ENCODE results near the gene CSTF1. TPM values are rescaled to one million over a fixed set of nuclear protein-coding genes. Genes with fewer than 3 reads are reported as not detected.

The CSTF1 gene
- total and polyA plus RNA-seq, 2 of the 8 experiments (the other 6 are each of a cell fraction or from before 2014, with no cell fraction given) = 59.4 to 83.5 TPM

GRCh38 chr20:56362833-56363413, 29.5 kb upstream of the CSTF1 start:
- Histone ChIP-seq H3K36me3 (ENCODE audit: control insufficient read depth in 2 of 4, insufficient read depth in 4 of 4, low read length in 3 of 4) (no peaks in the 10 kb centered on the region), H4K5ac (ENCODE audit: insufficient read length, low read depth, low read length) (no peak overlapping the region), H2BK20ac (ENCODE audit: low read length) (no peak overlapping the region), H3K4ac (replicated peaks; ENCODE audit: insufficient read length, low read depth, low read length) (no peak overlapping the region), H3K9ac (replicated peaks in 1 of 4; ENCODE audit: extremely low read depth in 1 of 4, low read depth in 3 of 4, low read length in 3 of 4) (no peak overlapping the region), H3K27me3 (replicated peaks in 1 of 4; ENCODE audit: control insufficient read depth in 3 of 4, extremely low read depth in 1 of 4, insufficient read depth in 3 of 4, low read length in 3 of 4) (peaks cover 0 to 11% (median 8%) of the 10 kb centered on the region in 4 experiments; a peak in 4 of 7 replicates), H3K4me1 (replicated peaks in 1 of 4; ENCODE audit: control insufficient read depth in 3 of 4, insufficient read depth in 4 of 4, low read length in 3 of 4) (peaks cover 4 to 11% (median 6%) of the 10 kb centered on the region in 4 experiments), H2BK5ac (ENCODE audit: low read depth, low read length) (no peak overlapping the region), H3K56ac (replicated peaks; ENCODE audit: insufficient read length, low read depth, low read length) (no peak overlapping the region), H4K91ac (replicated peaks; ENCODE audit: insufficient read length, low read length) (no peak overlapping the region), H3K4me3 (ENCODE audit: extremely low read depth in 1 of 4, insufficient read depth in 2 of 4, low read depth in 3 of 4, low read length in 4 of 4) (no peak overlapping the region), H2BK120ac (replicated peaks; ENCODE audit: low read depth, low read length) (no peak overlapping the region), H4K8ac (ENCODE audit: extremely low read depth, insufficient read depth, low read length) (no peak overlapping the region), H3K4me2 (ENCODE audit: insufficient read depth in 1 of 2, low read depth in 2 of 2, low read length in 2 of 2) (no peak overlapping the region), H3K79me2 (ENCODE audit: control insufficient read depth in 1 of 2, insufficient read depth in 2 of 2, low read length in 2 of 2) (no peaks in the 10 kb centered on the region), H3K14ac (ENCODE audit: insufficient read length) (no peak overlapping the region), H2AK5ac (ENCODE audit: low read depth, low read length) (no peak overlapping the region), H4K20me1 (replicated peaks in 1 of 2; ENCODE audit: control insufficient read depth in 1 of 2, insufficient read depth in 2 of 2, low read length in 2 of 2) (peaks cover 0 to 10% of the 10 kb centered on the region in 2 experiments), H2BK15ac (ENCODE audit: low read length) (no peak overlapping the region), H3K9me3 (ENCODE audit: insufficient read depth in 2 of 2, low read depth in 1 of 2, low read length in 1 of 2) (no peaks in the 10 kb centered on the region), H3K79me1 (ENCODE audit: low read depth, low read length) (no peaks in the 10 kb centered on the region), H3K18ac (ENCODE audit: extremely low read depth, low read length) (no peak overlapping the region), H3K23ac (ENCODE audit: insufficient read length) (no peak overlapping the region), H2AFZ (ENCODE audit: low read length) (no peak overlapping the region), H3K23me2 (ENCODE audit: low read depth, low read length) (peaks cover 9% of the 10 kb centered on the region; the same call in 1 of the 2 replicates), H3K27ac (ENCODE audit: low read depth, low read length) (no peak overlapping the region), H2BK12ac (ENCODE audit: low read depth, low read length) (no peak overlapping the region)
- CTCF ChIA-PET (ENCODE audit: partially characterized antibody) = no interaction called here
- POLR2A ChIA-PET (ENCODE audit: partially characterized antibody) = no interaction called here
- 0 out of 2 replicates have a peak, but pooled peaks have one; percentile 13 for TF ChIP-seq MAX (IDR thresholded peaks at IDR 0.05)
- no peak for TF ChIP-seq SIX5 (IDR thresholded peaks at IDR 0.05; ENCODE audit: low read depth, low read length)
- 83% methylated on average over 8 of the region's 8 CpGs; no CpG with 5 or more reads in 1 of the 2 experiments for WGBS, 2 experiments (ENCODE audit: extremely low coverage in 1 of 2, insufficient coverage in 1 of 2, insufficient read length in 1 of 2, insufficient replicate concordance in 2 of 2, low coverage in 1 of 2, low lambda C conversion rate in 2 of 2, missing lambda C conversion rate in 1 of 2)
- DNase-seq (ENCODE audit: low read depth in 1 of 2, low spot score in 2 of 2) (no peak), FAIRE-seq (no peak)
